Measurements from ENCODE around the gene SLC37A2. TPM values are rescaled to one million over a fixed set of nuclear protein-coding genes. Genes with fewer than 3 reads are reported as not detected.

The SLC37A2 gene
- total RNA-seq, 2 experiments from 2014 or later, result 0.46 to 0.93 TPM

- POLR2A ChIA-PET, result no interaction called here
- Mint-ChIP-seq H3K36me3 (no peaks in the 10 kb centered on the region), H3K27me3 (peaks cover 5% of the 10 kb centered on the region), H3K4me3 (no peak overlapping the region), H3K27ac (no peak overlapping the region), H3K9me3 (no peaks in the 10 kb centered on the region), H3K4me1 (ENCODE audit: low read depth) (no peaks in the 10 kb centered on the region)
- intact Hi-C loops (cut with micrococcal nuclease), result no loop called here
- CTCF ChIA-PET, result interaction anchor here (1.1 kb wide), 1 partner anchor 62 kb away, joined by 3 read pairs; no protein-coding TSS in a partner anchor
- DNase-seq, result no peak
Measured at GRCh38 chr11:125080531-125080911, 17.4 kb downstream of the SLC37A2 start.

DNA sequence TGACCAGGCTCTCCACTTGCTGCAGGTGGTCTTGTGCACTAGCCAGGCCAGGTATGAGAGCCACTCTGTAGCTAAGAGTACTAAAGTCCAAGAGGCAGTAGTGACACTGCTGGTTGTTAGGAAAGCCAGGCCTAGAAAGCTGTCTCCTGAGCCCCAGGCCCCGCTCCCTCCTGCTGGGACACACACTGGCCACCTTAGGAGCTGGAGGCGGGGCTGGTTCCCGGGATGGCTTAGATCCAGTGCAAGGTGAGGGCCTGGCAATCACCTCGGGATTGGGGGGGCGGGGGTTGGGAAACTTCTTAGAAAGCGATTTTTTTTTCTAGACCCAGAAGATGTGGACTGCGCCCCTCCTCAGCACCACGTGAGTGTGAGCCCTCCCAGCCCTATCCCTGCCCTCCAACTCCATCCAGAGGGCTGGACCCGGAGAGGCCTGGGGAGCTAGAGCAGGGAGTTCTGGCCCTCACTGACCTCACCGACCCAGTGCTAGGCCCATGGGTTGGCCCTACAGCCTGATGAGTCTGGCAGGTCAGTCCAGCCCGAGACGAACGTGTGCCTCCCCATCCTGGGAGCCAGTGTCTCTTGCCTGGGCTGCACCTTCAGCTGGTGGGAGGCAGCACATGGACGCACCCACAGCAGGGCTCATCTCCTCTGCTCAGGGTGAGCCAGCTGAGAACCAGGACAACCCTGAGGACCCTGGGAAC lies 18.1 kb downstream of the SLC37A2 start:
- Mint-ChIP-seq H3K27ac (no peak overlapping the region), H3K27me3 (peaks cover 5% of the 10 kb centered on the region), H3K4me3 (no peak overlapping the region), H3K4me1 (ENCODE audit: low read depth) (no peaks in the 10 kb centered on the region), H3K36me3 (no peaks in the 10 kb centered on the region), H3K9me3 (no peaks in the 10 kb centered on the region)
- CTCF ChIA-PET, result interaction anchor here (1.1 kb wide), 1 partner anchor 61 kb away, joined by 3 read pairs; no protein-coding TSS in a partner anchor
- no peak for DNase-seq
- POLR2A ChIA-PET, result no interaction called here
- intact Hi-C loops (cut with micrococcal nuclease), result no loop called here

GRCh38 chr11:125082040-125082439 lies 18.9 kb downstream of the SLC37A2 start:
- POLR2A ChIA-PET, result no interaction called here
- Mint-ChIP-seq H3K27me3 (peaks cover 4% of the 10 kb centered on the region), H3K4me1 (ENCODE audit: low read depth) (no peaks in the 10 kb centered on the region), H3K36me3 (no peaks in the 10 kb centered on the region), H3K27ac (no peak overlapping the region), H3K9me3 (no peaks in the 10 kb centered on the region), H3K4me3 (no peak overlapping the region)
- CTCF ChIA-PET, result no interaction called here
- intact Hi-C loops (cut with micrococcal nuclease), result no loop called here
- no peak for DNase-seq

DNA sequence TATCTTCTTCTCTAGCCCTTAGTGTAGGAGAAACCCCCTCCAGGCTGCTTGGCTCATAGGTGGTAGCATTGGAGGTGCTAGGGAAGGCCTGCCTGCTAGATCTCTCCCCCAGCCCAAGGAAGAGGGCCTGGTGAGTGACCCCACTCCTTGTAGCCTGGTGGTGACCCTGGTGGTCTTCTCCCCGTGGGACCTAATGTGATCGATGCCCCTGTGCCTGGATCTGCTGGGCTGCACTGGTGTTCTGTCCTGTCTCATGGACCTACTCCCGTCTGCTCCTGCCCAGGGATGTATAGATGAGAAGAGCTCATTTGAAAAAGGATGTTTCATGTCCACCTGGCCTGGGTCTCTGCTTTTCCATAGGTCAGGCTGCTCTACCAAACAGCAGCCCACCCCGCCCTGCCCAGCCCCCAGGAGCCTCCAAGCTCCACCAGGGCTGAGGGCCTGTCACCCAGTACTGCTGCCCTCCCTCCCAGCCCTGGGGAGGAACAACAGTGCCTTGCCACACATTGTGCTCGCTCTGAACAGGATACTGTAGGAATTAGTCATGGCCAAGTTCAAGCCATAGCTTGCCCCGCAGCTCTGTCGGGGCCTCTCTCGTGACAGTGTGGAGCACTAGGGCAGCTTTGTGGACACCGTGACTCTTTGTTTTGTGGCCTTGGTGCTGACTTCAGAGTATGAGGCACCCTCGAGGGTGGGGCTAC lies 19.7 kb downstream of the SLC37A2 start:
- intact Hi-C loops (cut with micrococcal nuclease), result no loop called here
- Mint-ChIP-seq H3K27me3 (peaks cover 4% of the 10 kb centered on the region), H3K27ac (no peak overlapping the region), H3K4me1 (ENCODE audit: low read depth) (no peaks in the 10 kb centered on the region), H3K36me3 (no peaks in the 10 kb centered on the region), H3K9me3 (no peaks in the 10 kb centered on the region), H3K4me3 (no peak overlapping the region)
- DNase-seq, result no peak
- CTCF ChIA-PET, result no interaction called here
- POLR2A ChIA-PET, result no interaction called here

DNA sequence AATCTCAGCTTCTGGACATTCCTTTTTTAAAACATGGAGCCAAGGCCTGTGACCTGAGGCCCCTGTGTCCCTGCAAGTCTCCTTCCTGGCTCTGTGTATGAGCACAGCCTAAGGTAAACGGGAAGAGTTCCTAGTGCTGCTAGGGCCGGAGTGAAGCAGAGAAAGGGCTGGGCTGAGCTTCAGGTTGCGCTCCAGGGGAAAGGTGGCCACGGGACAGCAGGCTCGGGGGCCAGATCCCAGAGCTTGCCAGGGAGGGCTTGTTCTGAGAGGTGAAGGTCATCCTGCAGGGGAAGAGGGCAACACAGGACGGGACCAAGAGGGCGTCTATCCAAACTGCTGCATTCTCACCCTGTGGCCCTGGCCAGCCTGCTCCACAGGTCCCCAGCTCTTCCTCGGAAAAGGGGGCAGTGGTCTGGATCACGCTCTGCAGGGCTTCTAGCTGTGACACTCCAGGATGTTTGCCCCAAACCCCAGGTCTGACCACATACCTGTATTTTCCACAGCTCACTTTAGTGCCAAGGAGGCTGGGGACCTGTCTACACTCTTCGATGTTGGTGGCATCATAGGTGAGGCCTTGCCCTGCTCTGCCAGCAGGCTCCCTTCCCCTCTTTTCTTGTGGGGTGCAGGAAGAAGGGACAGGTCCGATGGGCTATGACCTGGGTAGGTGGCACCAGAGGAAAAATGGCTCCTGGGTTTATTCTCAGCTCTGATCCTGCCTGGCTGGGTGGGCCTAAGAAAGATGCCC lies 20.4 kb downstream of the SLC37A2 start:
- Mint-ChIP-seq H3K27ac (no peak overlapping the region), H3K4me1 (ENCODE audit: low read depth) (no peaks in the 10 kb centered on the region), H3K27me3 (no peaks in the 10 kb centered on the region), H3K9me3 (no peaks in the 10 kb centered on the region), H3K36me3 (no peaks in the 10 kb centered on the region), H3K4me3 (no peak overlapping the region)
- DNase-seq, result no peak
- ChIA-PET POLR2A (no interaction called here), CTCF (no interaction called here)
- intact Hi-C loops (cut with micrococcal nuclease), result no loop called here

GRCh38 chr11:125084057-125084416 lies 20.9 kb downstream of the SLC37A2 start:
- ChIA-PET POLR2A (no interaction called here), CTCF (no interaction called here)
- no peak overlapping the region for H3K27ac Mint-ChIP-seq
- no peak for DNase-seq
- no peaks in the 10 kb centered on the region for H3K4me1 Mint-ChIP-seq (ENCODE audit: low read depth)
- H3K9me3 Mint-ChIP-seq, result no peaks in the 10 kb centered on the region
- H3K27me3 Mint-ChIP-seq, result no peaks in the 10 kb centered on the region
- H3K36me3 Mint-ChIP-seq, result no peaks in the 10 kb centered on the region
- H3K4me3 Mint-ChIP-seq, result no peak overlapping the region
- intact Hi-C loops (cut with micrococcal nuclease), result no loop called here

DNA sequence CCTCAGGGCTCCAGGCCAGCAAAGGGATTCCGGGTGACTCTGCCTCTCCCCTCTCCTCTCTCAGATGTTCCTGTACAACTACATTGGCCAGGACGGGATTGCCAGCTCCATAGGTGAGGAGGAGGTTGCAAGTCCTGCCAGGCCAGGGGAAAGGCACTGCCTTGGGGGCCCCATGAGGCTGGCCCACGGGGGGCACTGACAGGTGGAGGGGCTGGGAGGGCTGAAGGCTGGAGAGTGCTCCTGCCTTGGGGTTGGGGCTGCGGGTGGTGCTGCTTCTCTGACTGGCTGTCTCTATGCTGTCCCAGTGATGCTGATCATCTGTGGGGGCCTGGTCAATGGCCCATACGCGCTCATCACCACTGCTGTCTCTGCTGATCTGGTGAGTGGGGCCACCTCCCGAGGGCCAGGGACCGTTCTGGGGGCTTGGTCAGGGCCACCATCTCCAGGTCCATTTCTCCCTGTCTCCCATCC lies 21.7 kb downstream of the SLC37A2 start:
- ChIA-PET CTCF (no interaction called here), POLR2A (no interaction called here)
- Mint-ChIP-seq H3K4me1 (ENCODE audit: low read depth) (no peaks in the 10 kb centered on the region), H3K27ac (no peak overlapping the region), H3K4me3 (no peak overlapping the region), H3K36me3 (no peaks in the 10 kb centered on the region), H3K27me3 (no peaks in the 10 kb centered on the region), H3K9me3 (no peaks in the 10 kb centered on the region)
- intact Hi-C loops (cut with micrococcal nuclease), result no loop called here
- DNase-seq, result no peak

DNA sequence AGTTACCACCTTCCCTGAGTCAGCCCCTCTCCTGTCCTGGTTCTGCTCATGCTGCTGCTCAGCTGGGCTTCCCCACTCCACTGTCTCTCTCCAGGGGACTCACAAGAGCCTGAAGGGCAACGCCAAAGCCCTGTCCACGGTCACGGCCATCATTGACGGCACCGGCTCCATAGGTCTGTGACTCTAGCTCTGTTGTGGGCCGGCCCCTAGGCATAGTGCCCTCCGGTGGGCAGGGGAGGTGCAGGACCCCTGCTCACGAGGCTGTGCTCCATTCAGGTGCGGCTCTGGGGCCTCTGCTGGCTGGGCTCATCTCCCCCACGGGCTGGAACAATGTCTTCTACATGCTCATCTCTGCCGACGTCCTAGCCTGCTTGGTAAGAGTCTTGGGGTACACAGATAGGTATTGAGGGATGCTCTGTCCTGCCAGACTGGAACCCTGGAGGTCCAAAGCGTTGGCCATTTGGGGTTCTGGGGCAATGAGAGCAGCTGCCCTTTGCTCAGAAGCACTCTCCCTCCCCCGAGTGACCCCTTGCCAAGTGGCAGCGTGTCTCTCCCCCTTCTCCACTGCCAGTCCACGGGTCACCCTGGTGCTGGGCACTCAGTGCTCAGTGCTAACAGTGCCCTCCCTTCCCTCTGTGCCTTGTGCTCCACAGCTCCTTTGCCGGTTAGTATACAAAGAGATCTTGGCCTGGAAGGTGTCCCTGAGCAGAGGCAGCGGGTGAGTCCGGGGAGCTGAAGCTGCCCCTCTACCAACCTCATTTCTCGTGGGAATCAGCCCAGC lies 22.4 kb downstream of the SLC37A2 start:
- no peaks in the 10 kb centered on the region for H3K36me3 Mint-ChIP-seq
- H3K4me3 Mint-ChIP-seq, result no peak overlapping the region
- intact Hi-C loops (cut with micrococcal nuclease), result no loop called here
- no peaks in the 10 kb centered on the region for H3K4me1 Mint-ChIP-seq (ENCODE audit: low read depth)
- ChIA-PET CTCF (no interaction called here), POLR2A (no interaction called here)
- no peaks in the 10 kb centered on the region for H3K27me3 Mint-ChIP-seq
- no peak for DNase-seq
- no peak overlapping the region for H3K27ac Mint-ChIP-seq
- H3K9me3 Mint-ChIP-seq, result no peaks in the 10 kb centered on the region

GRCh38 chr11:125086633-125087296 lies 23.7 kb downstream of the SLC37A2 start:
- Mint-ChIP-seq H3K9me3 (no peaks in the 10 kb centered on the region), H3K36me3 (no peaks in the 10 kb centered on the region), H3K27me3 (no peaks in the 10 kb centered on the region), H3K27ac (no peak overlapping the region), H3K4me3 (no peak overlapping the region), H3K4me1 (ENCODE audit: low read depth) (no peaks in the 10 kb centered on the region)
- DNase-seq, result no peak
- CTCF ChIA-PET, result no interaction called here
- intact Hi-C loops (cut with micrococcal nuclease), result no loop called here
- POLR2A ChIA-PET, result no interaction called here

- Mint-ChIP-seq H3K9me3 (no peaks in the 10 kb centered on the region), H3K4me1 (ENCODE audit: low read depth) (no peaks in the 10 kb centered on the region), H3K36me3 (no peaks in the 10 kb centered on the region), H3K27me3 (no peaks in the 10 kb centered on the region), H3K27ac (no peak overlapping the region), H3K4me3 (no peak overlapping the region)
- CTCF ChIA-PET, result no interaction called here
- intact Hi-C loops (cut with micrococcal nuclease), result no loop called here
- DNase-seq, result no peak
- POLR2A ChIA-PET, result no interaction called here
Measured at GRCh38 chr11:125088123-125088522, 25.0 kb downstream of the SLC37A2 start.

- Mint-ChIP-seq H3K4me1 (ENCODE audit: low read depth) (no peaks in the 10 kb centered on the region), H3K36me3 (no peaks in the 10 kb centered on the region), H3K4me3 (no peak overlapping the region), H3K27ac (no peak overlapping the region), H3K27me3 (no peaks in the 10 kb centered on the region), H3K9me3 (no peaks in the 10 kb centered on the region)
- ChIA-PET POLR2A (no interaction called here), CTCF (no interaction called here)
- intact Hi-C loops (cut with micrococcal nuclease), result no loop called here
- DNase-seq, result no peak
Measured at GRCh38 chr11:125088576-125089455, 25.7 kb downstream of the SLC37A2 start.

Measured in activated CD4-positive, alpha-beta memory T cell treated with anti-CD3 and anti-CD28 coated beads for 36 hours (primary cell).